ENCODE data around the gene CXorf49B.

The CXorf49B gene

GRCh38 chrX:71815906-71816156 is 52.7 kb downstream of the CXorf49B start:
- no peak for DNase-seq (ENCODE audit: low read depth, low spot score)

Data from activated naive CD8-positive, alpha-beta T cell treated with anti-CD3 and anti-CD28 coated beads, Interleukin-2, amount 50 U/mL, for 16 hours (primary cell).